Muscle layer of duodenum (tissue), 2 donors: Measurements from ENCODE around the gene PAM16.
"Not testable (repeated sequence)": the region's sequence is repeated elsewhere in the genome, so short reads cannot be mapped to it uniquely, and the experiment has no call there.

Experiments
- H3K27ac ChIP-seq: one replicate; pipeline ENCODE4 v1.7.0; 2013; ENCODE audit warnings: mild to moderate bottlenecking, low read length
- H3K27me3 ChIP-seq: one replicate; pipeline ENCODE4 v1.7.0; 2013; ENCODE audit warnings: low read depth, mild to moderate bottlenecking, control low read depth, low read length
- H3K36me3 ChIP-seq, 2 donors: one replicate each; pipeline ENCODE4 v1.7.0; 2013; ENCODE audit warnings: low read length in 2 of 2, control low read depth in 1 of 2, mild to moderate bottlenecking in 1 of 2; ENCODE audit not compliant: insufficient read depth in 2 of 2, control insufficient read depth in 1 of 2
- H3K4me1 ChIP-seq, 2 donors: one replicate each; pipeline ENCODE4 v1.7.0; 2013; ENCODE audit warnings: low read length in 2 of 2, mild to moderate bottlenecking in 2 of 2, control low read depth in 1 of 2, moderate library complexity in 1 of 2; ENCODE audit not compliant: insufficient read depth in 2 of 2, control insufficient read depth in 1 of 2
- H3K4me3 ChIP-seq, 2 donors: one replicate each; pipeline ENCODE4 v1.7.0; 2013; ENCODE audit warnings: low read length in 2 of 2, low read depth in 1 of 2, mild to moderate bottlenecking in 1 of 2
- H3K9me3 ChIP-seq, 2 donors: one replicate each; pipeline ENCODE4 v1.7.0; 2013; ENCODE audit warnings: low read length in 2 of 2, control low read depth in 1 of 2, mild to moderate bottlenecking in 1 of 2; ENCODE audit not compliant: control insufficient read depth in 1 of 2
- donor health status: healthy.

PAM16 gene

DNA sequence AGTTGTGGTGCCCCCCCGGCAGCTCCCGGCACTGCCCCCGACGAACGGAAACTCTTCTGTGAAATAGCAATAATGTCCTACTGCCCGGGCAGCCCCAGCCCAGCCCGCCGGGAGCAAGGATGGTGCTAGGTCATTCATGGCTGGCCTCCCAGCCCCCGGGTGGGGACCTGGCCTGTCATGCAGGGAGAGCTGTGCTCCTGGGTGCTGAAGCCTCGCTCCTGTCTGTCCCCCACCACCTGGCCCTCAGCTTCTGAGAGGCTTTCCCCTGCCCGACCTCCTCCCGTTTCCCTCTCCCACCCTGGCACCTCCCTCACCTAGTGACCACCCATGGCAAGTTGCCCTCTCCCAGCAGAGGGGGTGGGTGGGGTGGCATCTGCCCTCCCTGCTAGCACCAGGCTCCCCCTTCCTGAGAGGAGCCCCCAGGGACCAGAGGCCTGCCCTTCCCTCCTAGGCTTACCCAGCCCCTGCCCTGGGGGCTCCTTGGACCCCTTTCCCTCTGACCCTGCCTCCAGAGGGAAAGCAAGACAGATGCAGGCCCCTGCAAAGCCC lies 13.5 kb downstream of the PAM16 start:
- Histone ChIP-seq H3K27ac (no peak overlapping the region), H3K4me3 (no peak overlapping the region)

GRCh38 chr16:4336701-4337539 lies 14.2 kb downstream of the PAM16 start:
- no peaks in the 10 kb centered on the region for H3K9me3 ChIP-seq
- peaks cover 0 to 45% of the 10 kb centered on the region in 2 donors for H3K36me3 ChIP-seq
- H3K27me3 ChIP-seq: no peaks in the 10 kb centered on the region
- H3K27ac ChIP-seq: no peak overlapping the region
- H3K4me1 ChIP-seq: peaks cover 0 to 10% of the 10 kb centered on the region in 2 donors
- no peak overlapping the region for H3K4me3 ChIP-seq

More for the DNA sequence above, 13.5 kb downstream of the PAM16 start:
- H3K27me3 ChIP-seq: no peaks in the 10 kb centered on the region
- H3K9me3 ChIP-seq: no peaks in the 10 kb centered on the region
- H3K4me1 ChIP-seq: peaks cover 0 to 10% of the 10 kb centered on the region in 2 donors
- peaks cover 0 to 45% of the 10 kb centered on the region in 2 donors for H3K36me3 ChIP-seq

DNA sequence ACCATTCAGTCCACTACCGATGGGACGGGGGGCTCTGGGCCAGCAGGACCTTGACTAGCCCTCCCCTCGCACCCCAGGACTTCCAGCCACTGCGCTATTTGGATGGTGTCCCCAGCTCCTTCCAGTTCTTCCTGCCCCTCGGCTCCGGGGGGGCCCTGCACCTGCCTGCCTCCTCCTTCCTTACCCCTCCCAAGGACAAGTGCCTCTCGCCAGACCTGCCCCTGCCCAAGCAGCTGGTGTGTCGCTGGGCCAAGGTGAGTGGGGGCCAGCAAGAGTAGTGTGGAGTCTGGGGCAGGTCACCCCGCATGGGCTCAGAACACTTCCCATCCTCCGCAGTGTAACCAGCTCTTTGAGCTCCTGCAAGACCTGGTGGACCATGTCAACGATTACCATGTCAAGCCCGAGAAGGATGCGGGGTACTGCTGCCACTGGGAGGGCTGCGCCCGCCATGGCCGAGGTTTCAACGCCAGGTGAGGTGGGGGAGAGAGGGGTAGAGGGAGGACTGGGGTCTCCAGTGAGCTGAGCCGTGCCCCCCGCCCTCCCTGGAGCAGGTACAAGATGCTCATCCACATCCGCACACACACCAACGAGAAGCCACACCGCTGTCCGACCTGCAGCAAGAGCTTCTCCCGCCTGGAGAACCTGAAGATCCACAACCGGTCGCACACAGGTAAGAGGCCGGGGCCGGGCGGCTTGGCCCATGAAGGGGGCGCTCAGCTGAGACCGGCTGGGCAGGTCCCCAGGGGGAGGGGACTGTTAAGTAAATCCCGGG lies 16.2 kb downstream of the PAM16 start:
- Histone ChIP-seq H3K4me1 (peaks cover 0 to 15% of the 10 kb centered on the region in 2 donors), H3K27ac (no peak overlapping the region), H3K36me3 (peaks cover 0 to 40% of the 10 kb centered on the region in 2 donors), H3K27me3 (no peaks in the 10 kb centered on the region), H3K9me3 (no peaks in the 10 kb centered on the region), H3K4me3 (no peak overlapping the region)

DNA sequence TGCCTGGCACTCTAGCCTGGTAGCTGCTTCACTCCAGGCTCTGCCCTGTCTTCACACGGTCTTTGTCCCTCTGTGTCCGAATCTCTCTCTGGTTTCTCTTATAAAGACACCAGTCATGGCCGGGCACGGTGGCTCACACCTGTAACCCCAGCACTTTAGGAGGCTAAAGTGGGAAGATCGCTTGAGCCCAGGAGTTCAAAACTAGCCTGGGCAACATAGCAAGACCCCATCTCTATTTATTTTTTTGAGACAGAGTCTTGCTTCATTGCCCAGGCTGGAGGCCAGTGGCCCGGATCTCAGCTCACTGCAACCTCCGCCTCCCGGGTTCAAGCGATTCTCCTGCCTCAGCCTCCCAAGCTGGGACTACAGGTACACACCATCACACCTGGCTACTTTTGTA lies 17.4 kb downstream of the PAM16 start:
- Histone ChIP-seq H3K36me3 (peaks cover 0 to 34% of the 10 kb centered on the region in 2 donors), H3K4me1 (peaks cover 0 to 21% of the 10 kb centered on the region in 2 donors)
- H3K27me3 ChIP-seq, H3K27ac ChIP-seq, H3K9me3 ChIP-seq, H3K4me3 ChIP-seq: not testable (repeated sequence)

GRCh38 chr16:4333308-4333638 lies 17.8 kb downstream of the PAM16 start:
- Histone ChIP-seq H3K27me3 (no peaks in the 10 kb centered on the region), H3K9me3 (no peaks in the 10 kb centered on the region), H3K27ac (no peak overlapping the region), H3K4me1 (peaks cover 0 to 25% of the 10 kb centered on the region in 2 donors), H3K4me3 (no peak overlapping the region), H3K36me3 (peaks cover 0 to 32% of the 10 kb centered on the region in 2 donors)

DNA sequence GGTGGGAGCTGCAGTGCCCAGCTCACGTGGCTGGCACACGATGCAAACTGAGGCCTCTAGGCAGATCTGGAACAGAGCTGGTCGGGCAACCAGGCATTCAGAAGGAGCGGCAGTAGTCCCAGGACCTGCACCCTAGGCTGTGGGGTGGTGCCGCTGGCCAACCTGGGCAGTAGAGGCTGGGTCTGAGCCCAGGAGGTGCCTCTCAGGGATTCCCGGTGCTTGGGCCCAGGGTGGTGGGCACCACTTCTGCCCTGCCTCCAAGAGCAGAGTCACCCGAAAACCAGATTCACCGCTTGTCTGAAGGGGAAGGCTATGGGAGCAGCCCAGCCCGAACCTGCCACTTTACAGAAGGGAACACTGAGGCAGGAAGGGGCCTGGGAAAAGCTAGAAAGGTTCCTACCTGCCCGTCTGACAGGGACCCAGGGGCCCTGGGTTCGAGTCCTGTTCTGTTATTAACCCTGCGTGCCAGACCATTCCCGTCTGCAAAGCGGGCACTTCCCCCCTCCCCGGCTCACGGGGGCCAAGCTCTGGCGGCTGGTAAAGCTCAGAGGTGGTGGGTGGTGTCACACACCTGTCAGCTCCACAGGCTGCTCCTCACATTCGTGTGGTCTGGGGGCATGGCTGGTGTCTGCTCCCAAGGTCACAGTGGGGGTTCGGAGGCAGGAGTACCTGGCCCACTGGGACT lies 18.4 kb downstream of the PAM16 start:
- no peaks in the 10 kb centered on the region for H3K9me3 ChIP-seq
- no peak overlapping the region for H3K4me3 ChIP-seq
- peaks cover 0 to 29% of the 10 kb centered on the region in 2 donors for H3K4me1 ChIP-seq
- H3K27ac ChIP-seq: no peak overlapping the region
- H3K36me3 ChIP-seq: peaks cover 0 to 26% of the 10 kb centered on the region in 2 donors
- no peaks in the 10 kb centered on the region for H3K27me3 ChIP-seq

DNA sequence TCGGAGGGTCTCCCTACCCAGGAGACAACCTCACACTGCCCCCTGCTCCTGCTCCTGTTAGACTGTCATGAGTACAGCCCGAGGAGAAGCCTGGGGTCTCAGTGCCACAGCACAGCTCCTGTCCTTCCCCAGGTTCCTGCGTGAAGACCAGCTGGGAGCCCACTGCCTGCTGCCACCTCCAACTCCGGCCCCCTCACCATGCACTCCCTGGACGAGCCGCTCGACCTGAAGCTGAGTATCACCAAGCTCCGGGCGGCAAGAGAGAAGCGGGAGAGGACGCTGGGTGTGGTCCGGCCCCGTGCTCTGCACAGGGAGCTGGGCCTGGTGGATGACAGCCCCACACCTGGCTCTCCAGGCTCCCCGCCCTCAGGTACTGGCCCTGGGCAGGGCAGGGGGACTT lies 19.0 kb downstream of the PAM16 start:
- Histone ChIP-seq H3K27me3 (no peaks in the 10 kb centered on the region), H3K36me3 (peaks cover 0 to 21% of the 10 kb centered on the region in 2 donors), H3K27ac (no peak overlapping the region), H3K9me3 (no peaks in the 10 kb centered on the region), H3K4me3 (no peak overlapping the region), H3K4me1 (peaks cover 0 to 36% of the 10 kb centered on the region in 2 donors)

GRCh38 chr16:4330277-4330874 lies 20.7 kb downstream of the PAM16 start:
- no peaks in the 10 kb centered on the region for H3K27me3 ChIP-seq
- H3K27ac ChIP-seq: no peak overlapping the region
- no peaks in the 10 kb centered on the region for H3K9me3 ChIP-seq
- H3K4me3 ChIP-seq: no peak overlapping the region
- H3K36me3 ChIP-seq: peaks cover 0 to 8% of the 10 kb centered on the region in 2 donors
- H3K4me1 ChIP-seq: peaks cover 0 to 42% of the 10 kb centered on the region in 2 donors

- Histone ChIP-seq H3K4me3 (peak overlapping the region in 1 of 2 donors; percentile 66), H3K27ac (peak overlapping the region; percentile 16), H3K27me3 (no peaks in the 10 kb centered on the region), H3K9me3 (no peaks in the 10 kb centered on the region), H3K36me3 (no peaks in the 10 kb centered on the region), H3K4me1 (peaks cover 4 to 55% of the 10 kb centered on the region in 2 donors)
Measured at GRCh38 chr16:4328782-4329775, 22.0 kb downstream of the PAM16 start.
